Uterus (tissue), 4 donors: Measurements from ENCODE around the gene BAG3. TPM values are rescaled to one million over a fixed set of nuclear protein-coding genes. Genes with fewer than 3 reads are reported as not detected.
A peak's percentile ranks its signal among the peaks of the same experiment; 100 is the strongest.

Experiments
- DNase-seq, 2 donors: peaks; one replicate each; pipeline ENCODE4 v3.0.0-alpha.2; 2019 to 2020
- H3K27ac ChIP-seq, 2 donors: fragments of 200-600 bp; sonication (generic); 1 replicate in 1 of 2; 2 replicates in 1 of 2; pipeline ENCODE4 v1.5.1; 2016 to 2018
- H3K27me3 ChIP-seq, 2 donors: fragments of 200-600 bp; sonication (generic); one replicate each; pipeline ENCODE4 v1.5.1; 2018 to 2019; ENCODE audit warnings: control low read depth in 1 of 2
- H3K36me3 ChIP-seq, 2 donors: fragments of 200-600 bp; sonication (generic); one replicate each; pipeline ENCODE4 v1.5.1; 2019; ENCODE audit warnings: control low read depth in 1 of 2
- H3K4me1 ChIP-seq, 2 donors: fragments of 200-600 bp; sonication (generic); one replicate each; pipeline ENCODE4 v1.5.1; 2018 to 2019; ENCODE audit warnings: control low read depth in 1 of 2
- H3K4me3 ChIP-seq, 2 donors: fragments of 200-600 bp; sonication (generic); 1 replicate in 1 of 2; 2 replicates in 1 of 2; pipeline ENCODE4 v1.5.1; 2018 to 2019; ENCODE audit warnings: mild to moderate bottlenecking in 1 of 2
- H3K9me3 ChIP-seq, 2 donors: fragments of 200-600 bp; sonication (generic); one replicate each; pipeline ENCODE4 v1.5.1; 2019; ENCODE audit warnings: control low read depth in 1 of 2
- POLR2A ChIP-seq, 2 donors: fragments of 450-650 bp; IDR thresholded peaks; one replicate each; pipeline ENCODE4 v1.6.1; 2016; ENCODE audit warnings: antibody characterized with exemption in 2 of 2, mild to moderate bottlenecking in 1 of 2, moderate library complexity in 1 of 2
- intact Hi-C: fragments of 100-400 bp; cut with DNase I; formaldehyde crosslinking; loops from one replicate; pipeline ENCODE4 v1.15.1; 2023; ENCODE audit warnings: low total_unique reads
- total RNA-seq, 4 donors: library from RNA; depleted of rRNA in 3 of 4; stranded (reverse); fragments of >200 nt in 3 of 4; gene quantifications; one replicate each; pipeline versions ENCODE4 v1.1.0 to v1.2.4, GENCODE V29; 2014 to 2023
- TF ChIP-seq, protein P1 (sequence below), 4 experiments: fragments of 200-600 bp in 2 of 4; fragments of 450-650 bp in 2 of 4; sonication (generic) in 2 of 4; IDR thresholded peaks; one replicate each; pipeline ENCODE4 v1.5.1; 2016 to 2019; ENCODE audit warnings: antibody characterized with exemption in 4 of 4, mild to moderate bottlenecking in 2 of 4, moderate library complexity in 1 of 4
- donor health status: DM: yes; HTN: yes; CAD: no.

The BAG3 gene
- total RNA-seq, 4 donors from 2014 or later, result 6.6 to 44.1 (median 22.4) TPM

DNA sequence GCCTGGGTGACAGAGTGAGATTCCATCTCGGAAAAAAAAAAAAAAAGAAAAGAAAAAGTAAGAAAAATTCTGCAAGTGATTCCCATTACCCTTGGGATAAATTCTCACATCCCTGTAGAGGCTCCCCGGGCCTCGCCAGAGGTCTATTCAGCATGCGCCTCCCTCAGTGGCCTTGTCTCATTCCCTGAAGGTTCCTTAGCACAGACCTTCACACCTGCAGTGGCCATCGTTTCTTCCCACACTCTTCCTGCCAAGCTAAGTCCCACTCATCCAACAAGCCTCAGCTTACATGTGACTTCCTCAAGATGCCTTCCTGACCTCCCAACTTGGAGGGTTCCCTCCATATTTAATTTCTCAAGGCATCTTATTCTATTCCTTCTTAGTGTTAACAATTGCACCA, 20.9 kb upstream of the BAG3 start:
- Histone ChIP-seq H3K27ac (no peak overlapping the region), H3K4me3 (no peak overlapping the region), H3K4me1 (no peaks in the 10 kb centered on the region), H3K36me3 (no peaks in the 10 kb centered on the region), H3K27me3 (no peaks in the 10 kb centered on the region), H3K9me3 (no peaks in the 10 kb centered on the region)
- no peak for TF ChIP-seq POLR2A (IDR thresholded peaks at IDR 0.05)
- TF ChIP-seq, protein P1, sequence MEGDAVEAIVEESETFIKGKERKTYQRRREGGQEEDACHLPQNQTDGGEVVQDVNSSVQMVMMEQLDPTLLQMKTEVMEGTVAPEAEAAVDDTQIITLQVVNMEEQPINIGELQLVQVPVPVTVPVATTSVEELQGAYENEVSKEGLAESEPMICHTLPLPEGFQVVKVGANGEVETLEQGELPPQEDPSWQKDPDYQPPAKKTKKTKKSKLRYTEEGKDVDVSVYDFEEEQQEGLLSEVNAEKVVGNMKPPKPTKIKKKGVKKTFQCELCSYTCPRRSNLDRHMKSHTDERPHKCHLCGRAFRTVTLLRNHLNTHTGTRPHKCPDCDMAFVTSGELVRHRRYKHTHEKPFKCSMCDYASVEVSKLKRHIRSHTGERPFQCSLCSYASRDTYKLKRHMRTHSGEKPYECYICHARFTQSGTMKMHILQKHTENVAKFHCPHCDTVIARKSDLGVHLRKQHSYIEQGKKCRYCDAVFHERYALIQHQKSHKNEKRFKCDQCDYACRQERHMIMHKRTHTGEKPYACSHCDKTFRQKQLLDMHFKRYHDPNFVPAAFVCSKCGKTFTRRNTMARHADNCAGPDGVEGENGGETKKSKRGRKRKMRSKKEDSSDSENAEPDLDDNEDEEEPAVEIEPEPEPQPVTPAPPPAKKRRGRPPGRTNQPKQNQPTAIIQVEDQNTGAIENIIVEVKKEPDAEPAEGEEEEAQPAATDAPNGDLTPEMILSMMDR (IDR thresholded peaks at IDR 0.05), result no peak
- DNase-seq, result no peak
- intact Hi-C loops, result no loop called here

DNA sequence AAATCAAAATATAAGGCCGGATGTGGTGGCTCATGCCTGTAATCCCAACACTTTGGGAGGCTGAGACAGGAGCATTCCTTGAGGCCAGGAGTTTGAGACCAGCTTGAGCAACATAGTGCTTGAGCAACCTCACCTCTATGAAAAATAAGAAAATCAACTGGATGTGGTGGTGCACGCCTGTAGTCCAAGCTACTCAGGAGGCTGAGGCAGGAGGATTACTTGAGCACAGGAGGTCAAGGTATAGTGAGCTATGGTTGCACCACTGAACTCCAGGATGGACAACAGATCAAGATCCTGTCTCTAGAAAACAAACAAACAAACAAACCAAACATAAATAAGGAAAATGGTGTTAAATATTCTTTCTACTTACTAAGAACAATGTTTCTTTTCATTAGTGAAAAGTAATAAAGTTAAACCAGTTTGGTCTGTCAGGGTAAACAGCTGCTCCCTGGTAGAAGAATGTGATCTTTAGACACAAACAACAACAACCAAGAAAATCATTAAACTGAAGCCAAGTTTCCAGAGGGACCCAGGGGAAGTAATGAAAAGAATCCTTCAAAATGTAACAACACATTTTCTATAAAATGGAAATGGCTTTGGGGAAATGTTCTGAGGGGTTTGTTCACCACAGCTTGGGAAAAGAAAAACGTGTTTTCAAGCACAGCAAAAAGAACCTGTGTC, 17.5 kb upstream of the BAG3 start:
- no peak overlapping the region for H3K4me3 ChIP-seq
- no peak overlapping the region for H3K27ac ChIP-seq
- H3K9me3 ChIP-seq, result no peaks in the 10 kb centered on the region
- no peaks in the 10 kb centered on the region for H3K27me3 ChIP-seq
- no peaks in the 10 kb centered on the region for H3K36me3 ChIP-seq
- intact Hi-C loops, result no loop called here
- TF ChIP-seq, protein P1 (IDR thresholded peaks at IDR 0.05), result no peak
- TF ChIP-seq POLR2A (IDR thresholded peaks at IDR 0.05), result no peak
- no peaks in the 10 kb centered on the region for H3K4me1 ChIP-seq
- DNase-seq, result no peak

DNA sequence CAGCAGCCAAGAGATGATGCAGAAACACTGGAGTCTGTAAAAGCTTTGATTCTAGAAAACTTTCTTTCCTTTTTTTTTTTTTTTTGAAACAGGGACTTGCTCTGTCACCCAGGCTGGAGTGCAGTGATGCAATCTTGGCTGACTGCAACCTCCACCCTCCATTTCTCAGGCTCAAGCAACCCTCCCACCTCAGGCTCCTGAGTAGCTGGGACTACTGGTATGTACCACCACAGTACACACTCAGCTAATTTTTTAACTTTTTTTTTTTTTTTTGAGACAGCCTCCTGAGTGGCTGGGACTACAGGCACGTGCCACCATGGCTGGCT, 17.0 kb upstream of the BAG3 start:
- no peak for TF ChIP-seq POLR2A (IDR thresholded peaks at IDR 0.05)
- TF ChIP-seq, protein P1 (IDR thresholded peaks at IDR 0.05), result no peak
- DNase-seq, result peak; percentile 42 to 43
- Histone ChIP-seq H3K27ac (no peak overlapping the region), H3K4me1 (no peaks in the 10 kb centered on the region), H3K4me3 (no peak overlapping the region), H3K9me3 (no peaks in the 10 kb centered on the region), H3K36me3 (no peaks in the 10 kb centered on the region), H3K27me3 (no peaks in the 10 kb centered on the region)
- intact Hi-C loops, result no loop called here

GRCh38 chr10:119637631-119638030, 13.5 kb upstream of the BAG3 start:
- H3K4me3 ChIP-seq, result no peak overlapping the region
- no peak overlapping the region for H3K27ac ChIP-seq
- no peaks in the 10 kb centered on the region for H3K27me3 ChIP-seq
- TF ChIP-seq POLR2A (IDR thresholded peaks at IDR 0.05), result no peak
- TF ChIP-seq, protein P1 (IDR thresholded peaks at IDR 0.05), result no peak
- H3K9me3 ChIP-seq, result no peaks in the 10 kb centered on the region
- no peak for DNase-seq
- intact Hi-C loops, result no loop called here
- no peaks in the 10 kb centered on the region for H3K36me3 ChIP-seq
- H3K4me1 ChIP-seq, result no peaks in the 10 kb centered on the region

- TF ChIP-seq, protein P1 (IDR thresholded peaks at IDR 0.05), result no peak
- TF ChIP-seq POLR2A (IDR thresholded peaks at IDR 0.05), result no peak
- no peak for DNase-seq
- intact Hi-C loops, result no loop called here
- Histone ChIP-seq H3K4me1 (no peaks in the 10 kb centered on the region), H3K9me3 (no peaks in the 10 kb centered on the region), H3K36me3 (no peaks in the 10 kb centered on the region), H3K27ac (no peak overlapping the region), H3K4me3 (no peak overlapping the region), H3K27me3 (no peaks in the 10 kb centered on the region)
Measured at GRCh38 chr10:119638982-119639381, 12.2 kb upstream of the BAG3 start.
